ENCODE measurements around the gene ZIC4.

ZIC4 gene

DNA sequence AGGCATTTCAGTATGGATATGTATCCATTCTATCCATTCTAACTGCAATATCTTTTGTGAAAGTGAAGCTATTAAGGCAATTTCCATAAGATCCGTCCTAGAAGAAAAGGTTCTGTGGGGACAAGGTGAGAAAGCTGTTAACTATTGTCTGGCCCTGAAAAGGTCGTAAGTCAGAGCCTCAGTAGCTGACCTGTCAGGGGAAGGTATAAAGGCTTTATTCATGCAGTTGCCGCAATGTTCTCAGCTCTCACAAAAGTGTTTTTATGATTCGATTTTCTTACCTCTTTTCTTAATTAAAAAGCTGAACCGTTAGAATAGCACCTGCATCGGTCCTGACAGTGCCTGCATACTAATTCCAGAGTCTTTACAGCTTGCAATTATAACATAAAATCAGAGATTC lies 24.7 kb downstream of the ZIC4 start:
- CTCF ChIA-PET = interaction anchor here (0.5 kb wide), 1 partner anchor 143 kb away, joined by 4 read pairs; no protein-coding TSS in a partner anchor
- TF ChIP-seq, protein P1, sequence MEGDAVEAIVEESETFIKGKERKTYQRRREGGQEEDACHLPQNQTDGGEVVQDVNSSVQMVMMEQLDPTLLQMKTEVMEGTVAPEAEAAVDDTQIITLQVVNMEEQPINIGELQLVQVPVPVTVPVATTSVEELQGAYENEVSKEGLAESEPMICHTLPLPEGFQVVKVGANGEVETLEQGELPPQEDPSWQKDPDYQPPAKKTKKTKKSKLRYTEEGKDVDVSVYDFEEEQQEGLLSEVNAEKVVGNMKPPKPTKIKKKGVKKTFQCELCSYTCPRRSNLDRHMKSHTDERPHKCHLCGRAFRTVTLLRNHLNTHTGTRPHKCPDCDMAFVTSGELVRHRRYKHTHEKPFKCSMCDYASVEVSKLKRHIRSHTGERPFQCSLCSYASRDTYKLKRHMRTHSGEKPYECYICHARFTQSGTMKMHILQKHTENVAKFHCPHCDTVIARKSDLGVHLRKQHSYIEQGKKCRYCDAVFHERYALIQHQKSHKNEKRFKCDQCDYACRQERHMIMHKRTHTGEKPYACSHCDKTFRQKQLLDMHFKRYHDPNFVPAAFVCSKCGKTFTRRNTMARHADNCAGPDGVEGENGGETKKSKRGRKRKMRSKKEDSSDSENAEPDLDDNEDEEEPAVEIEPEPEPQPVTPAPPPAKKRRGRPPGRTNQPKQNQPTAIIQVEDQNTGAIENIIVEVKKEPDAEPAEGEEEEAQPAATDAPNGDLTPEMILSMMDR (conservative IDR thresholded peaks at IDR 0.05; ENCODE audit: low read depth) = no peak
- no peak overlapping the region for H3K27ac ChIP-seq
- POLR2A ChIA-PET (ENCODE audit: low non-redundant PET) = no interaction called here
- DNase-seq (ENCODE audit: low spot score) = no peak

DNA sequence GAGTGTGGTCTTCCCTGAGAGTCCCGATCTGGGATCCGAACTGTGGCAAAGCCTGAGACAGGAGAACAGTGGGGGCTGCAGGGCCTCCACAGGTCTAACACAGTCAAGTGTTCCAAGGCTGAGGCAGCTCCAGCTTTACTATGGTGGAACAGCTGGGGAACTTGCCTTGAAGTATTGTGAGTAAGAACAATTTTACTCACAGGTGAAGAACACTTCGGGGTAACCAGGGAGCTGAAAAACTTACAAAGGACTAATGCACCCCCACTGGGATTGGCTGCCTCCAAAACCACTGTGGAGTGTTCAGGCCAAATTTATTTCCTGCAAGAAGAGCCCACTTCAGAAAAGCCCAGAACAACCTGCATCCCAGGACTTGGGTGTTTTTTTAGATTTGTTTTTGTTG lies 25.4 kb downstream of the ZIC4 start:
- TF ChIP-seq, protein P1 (conservative IDR thresholded peaks at IDR 0.05; ENCODE audit: low read depth) = no peak
- no peak for DNase-seq (ENCODE audit: low spot score)
- no peak overlapping the region for H3K27ac ChIP-seq
- ChIA-PET POLR2A (ENCODE audit: low non-redundant PET) (no interaction called here), CTCF (no interaction called here)

DNA sequence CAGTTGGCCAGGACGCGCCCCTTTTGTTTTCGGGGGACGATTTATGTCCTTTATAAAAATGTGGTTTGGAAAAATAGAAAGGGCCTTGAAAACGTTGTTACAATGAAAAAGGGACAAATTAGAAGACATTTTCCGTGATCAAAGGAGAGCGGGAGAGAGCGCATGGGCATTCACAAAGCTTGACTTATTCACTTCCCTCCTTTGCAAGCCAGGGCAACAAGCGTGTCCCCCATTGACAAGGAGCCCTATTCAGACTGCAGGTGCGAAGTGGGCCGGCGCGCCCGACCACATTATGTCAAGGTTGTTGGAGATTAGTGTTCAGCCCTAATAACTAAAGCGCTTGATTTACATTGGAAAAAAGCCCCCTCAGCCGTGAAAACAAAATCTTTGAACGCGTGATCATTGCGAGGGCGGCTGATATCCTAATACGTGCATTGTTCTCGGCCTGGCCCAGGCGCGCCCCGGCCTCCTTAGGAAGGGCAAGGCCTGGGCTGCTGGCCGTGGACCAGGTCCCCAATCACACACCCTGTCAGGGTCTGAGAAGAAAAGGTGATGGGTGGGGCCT lies 25.9 kb downstream of the ZIC4 start:
- ChIA-PET POLR2A (ENCODE audit: low non-redundant PET) (no interaction called here), CTCF (no interaction called here)
- no peak overlapping the region for H3K27ac ChIP-seq
- no peak for DNase-seq (ENCODE audit: low spot score)
- TF ChIP-seq, protein P1 (conservative IDR thresholded peaks at IDR 0.05; ENCODE audit: low read depth) = no peak

DNA sequence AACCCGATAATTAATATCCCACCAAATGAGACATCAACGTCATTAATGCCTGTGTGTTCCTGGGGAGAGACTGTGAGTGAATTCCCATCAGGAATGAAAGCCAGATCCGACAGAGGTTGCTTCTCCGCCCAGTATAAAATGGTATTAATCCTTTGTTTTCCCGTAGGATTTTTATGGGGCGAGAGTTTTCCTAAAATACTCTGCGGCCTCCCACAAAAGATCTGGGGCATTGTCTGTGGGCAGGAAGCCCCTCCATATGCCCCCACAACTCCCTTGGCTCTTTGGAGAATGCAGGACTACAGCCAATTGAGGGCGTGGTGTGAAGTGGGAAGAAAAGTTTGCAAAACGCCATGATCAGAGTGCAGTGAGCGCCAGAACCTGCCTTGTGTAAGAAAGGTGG lies 26.7 kb downstream of the ZIC4 start:
- H3K27ac ChIP-seq = no peak overlapping the region
- POLR2A ChIA-PET (ENCODE audit: low non-redundant PET) = no interaction called here
- CTCF ChIA-PET = no interaction called here
- DNase-seq (ENCODE audit: low spot score) = no peak
- TF ChIP-seq, protein P1 (conservative IDR thresholded peaks at IDR 0.05; ENCODE audit: low read depth) = no peak

DNA sequence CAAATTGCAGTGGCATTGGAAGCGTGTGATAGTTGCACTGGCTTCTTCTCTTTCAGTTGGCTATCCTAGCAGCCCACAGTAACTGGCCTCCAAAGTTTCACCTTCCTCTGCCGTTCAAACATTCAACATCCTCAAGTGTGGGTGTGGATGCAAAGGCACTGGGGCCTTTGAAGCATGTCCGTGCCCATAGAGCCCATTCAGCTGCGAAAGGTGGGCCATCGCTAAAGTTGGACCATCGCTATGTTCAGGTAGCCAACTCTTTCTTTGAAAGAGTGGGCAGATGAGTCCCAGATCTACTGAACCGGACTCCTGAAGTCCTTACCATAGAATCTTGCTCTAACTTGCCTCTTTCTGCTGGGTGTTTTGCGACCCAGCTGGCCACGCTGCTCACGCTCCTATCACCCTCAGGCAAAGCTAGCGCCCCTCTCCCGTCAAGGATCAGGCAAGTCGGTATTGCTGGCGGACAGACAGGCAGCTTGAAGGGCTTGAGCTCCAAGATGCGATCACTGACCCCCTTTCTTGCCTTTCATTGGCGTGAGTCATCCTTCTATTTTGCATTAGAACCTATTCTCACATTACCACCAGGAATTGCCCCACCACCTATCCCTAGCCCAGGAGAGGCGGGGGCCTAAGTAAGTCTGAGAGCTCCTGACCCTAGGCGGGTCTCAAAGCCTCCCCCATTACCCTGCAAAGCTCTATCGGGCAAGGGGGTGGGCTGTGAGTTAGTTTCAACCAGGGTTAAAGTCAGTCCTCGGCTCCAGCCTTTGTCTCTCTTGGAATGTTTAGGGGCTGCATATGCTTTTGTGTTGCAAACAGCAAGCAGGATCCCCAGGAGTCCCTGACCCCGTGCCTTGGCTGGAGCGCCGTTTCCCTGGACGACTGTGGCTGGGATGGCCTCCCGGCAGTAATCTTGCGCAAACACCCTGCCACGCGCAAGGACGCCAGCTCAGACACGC lies 28.7 kb downstream of the ZIC4 start:
- POLR2A ChIA-PET (ENCODE audit: low non-redundant PET) = no interaction called here
- CTCF ChIA-PET = no interaction called here
- no peak for DNase-seq (ENCODE audit: low spot score)
- TF ChIP-seq, protein P1 (conservative IDR thresholded peaks at IDR 0.05; ENCODE audit: low read depth) = no peak
- no peak overlapping the region for H3K27ac ChIP-seq

DNA sequence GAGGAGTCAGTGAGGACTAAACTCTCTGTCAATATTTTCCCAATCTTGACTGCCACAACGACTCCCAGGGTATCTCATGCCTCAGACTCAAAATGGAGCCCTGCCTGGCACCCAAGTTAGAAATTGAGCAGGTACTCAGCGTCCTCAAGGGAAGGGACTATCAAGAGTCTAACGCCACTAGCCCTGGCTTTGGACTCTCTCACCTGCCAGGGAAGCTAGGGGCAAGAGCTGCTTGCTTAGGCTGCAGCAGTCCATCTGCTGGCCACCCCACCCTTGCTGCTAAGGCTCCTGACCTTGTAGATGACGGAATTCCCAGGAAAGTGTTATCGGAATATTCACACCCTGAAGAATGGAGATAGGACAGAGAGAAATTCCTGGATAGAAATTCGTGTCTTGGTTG lies 33.0 kb downstream of the ZIC4 start:
- ChIA-PET CTCF (no interaction called here), POLR2A (ENCODE audit: low non-redundant PET) (no interaction called here)
- TF ChIP-seq, protein P1 (conservative IDR thresholded peaks at IDR 0.05; ENCODE audit: low read depth) = no peak
- no peak for DNase-seq (ENCODE audit: low spot score)
- H3K27ac ChIP-seq = no peak overlapping the region

All from RWPE1 (cell line).